Measurements from ENCODE around the gene TLL2. TPM values are rescaled to one million over a fixed set of nuclear protein-coding genes. Genes with fewer than 3 reads are reported as not detected.

TLL2 gene
- total and polyA plus RNA-seq, 2 experiments from 2014 or later, result 2.6 to 3.0 TPM

GRCh38 chr10:96406091-96406490 lies 107.6 kb downstream of the TLL2 start:
- H3K79me2 ChIP-seq (replicated peaks; ENCODE audit: insufficient read depth), result no peaks in the 10 kb centered on the region
- no peaks in the 10 kb centered on the region for H3K9me2 ChIP-seq (ENCODE audit: insufficient read depth)
- Mint-ChIP-seq H3K36me3 (ENCODE audit: low read depth) (no peaks in the 10 kb centered on the region), H3K4me1 (peaks cover 19% of the 10 kb centered on the region), H3K4me3 (no peak overlapping the region), H3K27ac (no peak overlapping the region), H3K9me3 (no peaks in the 10 kb centered on the region), H3K27me3 (ENCODE audit: insufficient read depth, low read depth, poor library complexity) (no peaks in the 10 kb centered on the region)
- H3K27ac ChIP-seq (ENCODE audit: low read depth), result no peak overlapping the region
- DNase-seq (ENCODE audit: low spot score) (no peak), ATAC-seq (no peak)
- H3F3A ChIP-seq (replicated peaks; ENCODE audit: low read depth), result no peaks in the 10 kb centered on the region
- H4K20me1 ChIP-seq (replicated peaks; ENCODE audit: insufficient read depth), result no peaks in the 10 kb centered on the region
- peaks cover 5% of the 10 kb centered on the region; the same call in 1 of the 2 replicates for H3K4me1 ChIP-seq (ENCODE audit: insufficient read depth)
- TF ChIP-seq POLR2AphosphoS5 (IDR thresholded peaks at IDR 0.05; ENCODE audit: low read depth) (no peak), NANOG (IDR thresholded peaks at IDR 0.05; ENCODE audit: borderline replicate concordance) (no peak), ZNF114 (CRISPR knock-in tag; IDR thresholded peaks at IDR 0.05) (no peak), STAT1 (IDR thresholded peaks at IDR 0.05; ENCODE audit: unreplicated experiment) (no peak), REST (IDR thresholded peaks at IDR 0.05; ENCODE audit: unreplicated experiment) (no peak), ZNF331 (CRISPR knock-in tag; IDR thresholded peaks at IDR 0.05; ENCODE audit: low read depth) (no peak), EZH2phosphoT487 (IDR thresholded peaks at IDR 0.05; ENCODE audit: unreplicated experiment) (no peak), CTCF (conservative IDR thresholded peaks at IDR 0.05; ENCODE audit: low read depth in 2 of 2) (no peak), EZH2 (IDR thresholded peaks at IDR 0.05; ENCODE audit: low read depth, unreplicated experiment) (no peak)
- H3K4me3 ChIP-seq, result no peak overlapping the region
- H3K36me3 ChIP-seq (ENCODE audit: insufficient read depth), result no peaks in the 10 kb centered on the region
- H3K27me3 ChIP-seq (ENCODE audit: insufficient read depth), result no peaks in the 10 kb centered on the region
- no peak overlapping the region for H2AFZ ChIP-seq
- H3K4me2 ChIP-seq, result no peak overlapping the region

- Histone ChIP-seq H3K79me2 (replicated peaks; ENCODE audit: insufficient read depth) (no peaks in the 10 kb centered on the region), H4K20me1 (replicated peaks; ENCODE audit: insufficient read depth) (no peaks in the 10 kb centered on the region), H3K4me1 (ENCODE audit: insufficient read depth) (peaks cover 14% of the 10 kb centered on the region; the same call in 1 of the 2 replicates), H3K4me3 (no peak overlapping the region), H3K36me3 (ENCODE audit: insufficient read depth) (no peaks in the 10 kb centered on the region), H3K9me2 (ENCODE audit: insufficient read depth) (no peaks in the 10 kb centered on the region), H2AFZ (peak overlapping the region; percentile 2; the same call in 1 of the 2 replicates), H3K27ac (ENCODE audit: low read depth) (no peak overlapping the region), H3K27me3 (ENCODE audit: insufficient read depth) (no peaks in the 10 kb centered on the region), H3F3A (replicated peaks; ENCODE audit: low read depth) (no peaks in the 10 kb centered on the region), H3K4me2 (no peak overlapping the region)
- TF ChIP-seq CTCF (conservative IDR thresholded peaks at IDR 0.05; ENCODE audit: low read depth in 2 of 2) (peak; percentile 24 to 64; a peak in 2 of 4 replicates), NANOG (IDR thresholded peaks at IDR 0.05; ENCODE audit: borderline replicate concordance) (no peak)
- peaks cover 3% of the 10 kb centered on the region for H3K27me3 Mint-ChIP-seq (ENCODE audit: insufficient read depth, low read depth, poor library complexity)
- H3K36me3 Mint-ChIP-seq (ENCODE audit: low read depth), result no peaks in the 10 kb centered on the region
- no peak overlapping the region for H3K27ac Mint-ChIP-seq
- H3K4me3 Mint-ChIP-seq, result no peak overlapping the region
- ATAC-seq, result peak; percentile 91
- H3K9me3 Mint-ChIP-seq, result no peaks in the 10 kb centered on the region
- peak; percentile 53 for DNase-seq (ENCODE audit: low spot score)
- peaks cover 25% of the 10 kb centered on the region for H3K4me1 Mint-ChIP-seq
Observed at GRCh38 chr10:96402417-96403305, 111.1 kb downstream of the TLL2 start.
